Measurements from ENCODE around the gene RGS11.
"Not testable (repeated sequence)": the region's sequence is repeated elsewhere in the genome, so short reads cannot be mapped to it uniquely, and the experiment has no call there.

DNA sequence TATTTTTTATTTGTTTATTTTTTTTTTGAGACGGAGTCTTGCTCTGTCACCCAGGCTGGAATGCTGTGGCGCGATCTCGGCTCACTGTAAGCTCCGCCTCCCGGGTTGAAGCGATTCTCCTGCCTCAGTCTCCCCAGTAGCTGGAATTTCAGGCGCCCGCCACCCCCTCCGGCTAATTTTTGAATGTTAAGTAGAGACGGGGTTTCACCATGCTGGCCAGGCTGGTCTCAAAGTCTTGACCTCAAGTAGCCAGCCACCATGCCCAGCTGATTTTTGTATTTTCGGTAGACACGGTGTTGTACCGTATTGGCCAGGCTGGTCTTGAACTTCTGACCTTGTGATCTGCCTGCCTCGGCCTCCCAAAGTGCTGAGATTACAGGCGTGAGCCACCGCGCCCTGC lies 45.4 kb downstream of the RGS11 start:
- TF ChIP-seq PAX5 (IDR thresholded peaks at IDR 0.05; ENCODE audit: insufficient read depth, low read length, severe bottlenecking); POLR2A (IDR thresholded peaks at IDR 0.05; ENCODE audit: low read depth, low read length); TAF1 (IDR thresholded peaks at IDR 0.05; ENCODE audit: low read depth, low read length); POLR2AphosphoS5 (IDR thresholded peaks at IDR 0.05; ENCODE audit: low read depth, low read length): not testable (repeated sequence)
